Measurements from ENCODE around the gene CACNB3.
"Not testable (repeated sequence)": the region's sequence is repeated elsewhere in the genome, so short reads cannot be mapped to it uniquely, and the experiment has no call there.

CACNB3 gene

DNA sequence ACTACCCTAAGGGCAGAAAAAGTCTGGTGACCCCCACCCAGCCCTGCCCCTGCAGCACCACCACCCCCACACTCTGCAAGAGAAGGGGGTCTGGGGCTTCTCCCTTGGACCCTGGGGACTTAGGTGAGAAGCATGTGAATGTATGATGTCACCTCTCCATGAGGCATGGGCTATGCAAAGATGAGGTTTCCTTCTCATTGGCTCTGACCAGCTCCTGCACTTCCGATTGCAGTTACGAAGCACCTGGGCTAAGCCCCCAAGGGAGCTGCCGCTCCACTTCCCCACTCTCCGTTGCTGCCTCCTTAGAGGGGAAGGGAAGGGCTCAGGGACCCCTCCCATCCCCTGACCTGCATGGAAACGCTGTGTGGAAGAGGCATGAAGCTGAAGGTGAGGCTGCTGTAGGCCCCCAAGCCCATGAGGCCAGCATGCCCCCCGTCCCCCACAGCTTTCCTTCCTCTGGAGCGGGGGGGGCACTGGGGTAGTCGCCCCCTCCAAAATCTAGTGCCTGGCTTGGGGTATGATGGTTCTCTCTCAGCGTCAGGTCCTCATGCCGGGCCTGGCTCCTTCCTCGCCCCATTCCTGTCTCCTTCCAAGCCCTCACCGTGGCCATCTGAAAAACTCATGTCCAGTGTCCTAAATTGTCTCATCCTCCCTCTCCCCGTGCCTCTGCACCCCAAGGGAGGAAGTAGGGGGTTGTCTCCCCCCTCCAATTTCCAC is 39.1 kb downstream of the CACNB3 start:
- DNase-seq: no peak

DNA sequence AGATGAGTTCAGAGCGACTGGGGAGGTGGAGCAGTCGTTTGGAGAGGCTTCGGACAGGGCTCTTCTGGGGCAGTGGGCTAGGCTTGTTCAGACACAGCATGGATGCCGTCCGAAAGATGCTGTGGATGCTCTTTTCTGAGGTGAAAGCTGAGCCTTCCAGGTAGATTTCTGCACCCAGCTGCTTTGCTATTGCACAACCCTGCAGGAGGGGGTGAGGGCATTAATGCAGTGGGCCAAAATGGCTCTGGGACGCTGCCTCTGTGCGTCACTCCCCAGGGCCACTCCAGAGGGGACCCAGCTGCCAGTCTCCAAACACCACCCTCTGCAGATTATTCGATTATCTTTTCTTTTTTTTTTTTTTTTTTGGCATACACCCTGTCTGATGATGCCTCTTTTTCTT is 39.7 kb downstream of the CACNB3 start:
- DNase-seq: no peak

DNA sequence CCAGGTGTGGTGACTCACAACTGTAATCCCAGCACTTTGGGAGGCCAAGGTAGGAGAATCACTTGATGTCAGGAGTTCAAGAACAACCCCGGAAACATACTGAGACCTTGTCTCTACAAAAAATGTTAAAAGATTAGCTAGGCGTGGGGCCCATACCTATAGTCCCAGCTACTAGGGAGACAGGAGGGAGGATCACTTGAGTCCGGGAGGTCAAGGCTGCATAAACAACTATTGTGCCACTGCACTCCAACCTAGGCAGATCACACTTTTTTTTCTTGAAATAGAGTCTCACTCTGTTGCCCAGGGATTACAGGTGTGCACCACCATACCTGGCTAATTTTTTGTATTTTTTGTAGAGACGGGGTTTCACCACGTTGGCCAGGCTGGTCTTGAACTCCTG is 41.3 kb downstream of the CACNB3 start:
- DNase-seq: no peak

DNA sequence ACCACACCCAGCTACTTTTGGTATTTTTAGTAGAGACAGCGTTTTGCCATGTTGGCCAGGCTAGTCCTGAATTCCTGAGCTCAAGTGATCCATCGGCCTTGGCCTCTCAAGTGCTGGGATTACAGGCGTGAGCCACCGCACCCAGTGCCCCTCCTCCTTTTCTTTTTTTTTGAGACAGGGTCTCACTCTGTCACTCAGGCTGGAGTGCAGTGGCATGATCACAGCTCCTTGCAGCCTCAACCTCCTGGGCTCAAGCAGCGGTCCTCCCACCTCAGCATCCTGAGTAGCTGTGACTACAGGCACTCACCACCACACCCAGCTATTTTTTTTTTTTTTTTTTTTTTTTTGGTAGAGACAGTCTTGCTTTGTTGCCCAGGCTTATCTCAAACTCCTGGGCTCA is 41.9 kb downstream of the CACNB3 start:
- DNase-seq: not testable (repeated sequence)

DNA sequence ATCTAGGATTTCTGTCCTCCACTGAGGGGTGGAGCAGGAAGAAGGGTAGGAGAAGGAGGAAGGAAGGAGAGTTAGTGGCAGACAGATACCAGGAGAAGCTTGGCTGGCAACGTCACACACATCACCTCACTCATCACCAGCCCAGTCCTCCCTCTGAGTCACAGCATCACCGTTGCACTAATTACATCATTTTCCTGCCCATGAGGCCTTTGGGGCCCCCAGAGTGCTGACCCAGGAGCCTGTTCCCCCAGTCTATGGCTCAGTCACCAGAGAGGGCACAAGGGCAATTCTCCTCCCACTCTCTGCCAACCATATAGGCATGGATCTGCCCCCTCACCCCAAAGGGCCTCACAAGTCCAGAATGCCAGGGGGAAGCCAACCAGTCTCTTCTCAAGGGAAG is 42.8 kb downstream of the CACNB3 start:
- DNase-seq: no peak

DNA sequence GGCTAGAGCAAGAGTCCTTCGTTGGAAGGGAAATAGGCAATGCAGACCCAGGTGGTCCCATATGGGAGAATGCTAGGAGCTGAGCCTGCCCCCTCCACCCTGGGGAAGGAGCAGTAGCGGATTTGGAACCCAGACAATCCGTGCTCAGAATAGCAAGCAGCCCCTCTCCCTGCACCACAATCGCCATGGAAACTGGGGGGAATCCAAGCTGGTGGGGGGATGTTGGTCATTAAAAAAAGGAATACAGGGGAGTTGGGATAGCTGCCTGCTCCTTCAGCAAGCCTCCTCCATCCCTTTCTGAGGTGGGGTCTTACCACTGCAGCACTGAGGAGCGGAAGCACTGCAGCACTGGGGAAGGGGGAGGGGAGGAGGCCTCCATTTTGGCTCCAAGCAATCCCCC is 44.5 kb downstream of the CACNB3 start:
- DNase-seq: no peak

DNA sequence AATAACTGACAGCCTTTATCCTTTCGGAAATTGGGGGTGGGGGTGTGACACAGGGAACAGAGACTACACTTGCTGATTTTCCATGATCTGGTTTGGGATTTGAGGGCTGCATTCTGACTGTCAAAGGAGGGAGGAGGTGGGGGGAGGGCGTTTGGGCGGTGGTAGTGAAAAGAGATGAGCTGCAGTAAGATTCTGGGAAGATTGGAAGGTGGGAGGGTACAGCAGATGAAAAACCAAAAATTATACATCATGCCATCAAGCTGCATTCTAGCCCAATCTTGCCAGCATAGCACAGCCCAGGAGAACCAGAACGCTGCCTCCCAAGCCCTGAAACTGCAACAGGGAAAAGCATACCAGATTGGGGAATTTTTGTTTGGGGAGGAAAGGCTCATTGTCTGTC is 45.0 kb downstream of the CACNB3 start:
- no peak for DNase-seq

DNA sequence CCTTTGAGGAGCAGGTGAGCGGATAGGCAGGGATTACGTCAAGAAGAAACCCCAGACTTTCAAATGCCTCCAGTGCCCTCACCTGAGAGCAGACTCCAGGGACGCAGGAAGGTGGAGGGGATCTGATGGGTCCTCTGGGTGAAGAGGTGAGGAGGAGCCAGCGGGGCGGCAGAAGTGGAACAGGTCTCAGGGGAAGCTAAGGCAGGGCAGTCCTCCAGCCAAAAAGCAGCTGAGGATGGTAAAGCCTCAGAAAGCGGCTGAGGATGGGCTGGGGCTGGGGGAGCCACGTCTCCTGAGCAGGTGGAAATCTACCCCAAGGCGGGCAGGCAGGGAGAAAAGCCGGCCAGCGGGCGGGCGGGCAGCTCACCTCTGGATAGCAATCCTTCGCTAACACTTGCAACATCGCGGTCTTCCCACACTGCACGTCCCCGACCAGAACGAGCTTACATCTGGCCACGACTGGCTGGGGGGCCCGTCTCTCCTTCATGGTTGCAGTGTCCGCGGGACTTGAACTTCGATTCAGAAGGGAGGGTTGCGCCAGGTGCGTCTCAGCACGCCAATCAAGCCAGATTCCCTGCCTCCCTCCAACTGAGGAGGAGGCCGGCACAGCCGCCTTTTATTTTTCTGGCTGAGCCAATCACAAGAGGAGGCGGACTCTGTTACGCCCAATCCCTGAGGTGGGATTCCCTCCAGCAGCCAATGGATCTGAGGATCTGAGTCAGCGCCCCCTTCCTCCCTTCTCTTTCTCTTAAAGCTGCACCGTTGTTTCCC is 47.2 kb downstream of the CACNB3 start, which contains the start of gene RND1:
Gene RND1, minus strand, starts transcription at position 590 of the 771 bp plus-strand sequence. Its CDS starts 103 bp downstream, at position 487.
- DNase-seq: peak; percentile 79

DNA sequence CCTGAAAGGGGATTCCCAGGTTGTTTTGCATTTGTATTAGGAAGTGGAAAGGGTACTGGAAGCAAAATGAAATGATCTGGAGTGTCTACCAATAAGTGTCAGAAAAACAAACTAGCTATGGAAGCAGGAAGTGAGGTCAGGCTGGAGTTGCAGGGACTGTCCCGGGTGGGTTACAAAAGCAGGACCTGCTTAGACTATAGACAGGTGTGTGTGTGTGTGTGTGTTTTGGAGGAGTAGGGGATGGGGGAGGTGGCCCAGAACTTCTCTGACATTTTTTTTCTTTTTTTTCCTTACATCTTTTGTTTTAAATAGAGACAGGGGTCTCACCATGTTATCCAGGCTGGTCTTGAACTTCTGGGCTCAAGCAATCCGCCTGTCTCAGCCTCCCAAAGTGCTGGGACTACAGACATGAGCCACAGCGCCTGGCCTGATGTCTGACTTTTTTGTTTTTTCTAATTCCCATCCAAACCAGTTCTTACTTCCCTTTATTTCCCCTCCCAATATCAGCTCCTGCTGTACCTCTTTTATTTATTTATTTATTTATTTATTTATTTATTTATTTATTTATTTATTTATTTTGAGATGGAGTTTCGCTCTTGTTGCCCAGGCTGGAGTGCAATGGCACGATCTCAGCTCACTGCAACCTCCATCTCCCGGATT is 47.9 kb downstream of the CACNB3 start:
- DNase-seq: no peak

DNA sequence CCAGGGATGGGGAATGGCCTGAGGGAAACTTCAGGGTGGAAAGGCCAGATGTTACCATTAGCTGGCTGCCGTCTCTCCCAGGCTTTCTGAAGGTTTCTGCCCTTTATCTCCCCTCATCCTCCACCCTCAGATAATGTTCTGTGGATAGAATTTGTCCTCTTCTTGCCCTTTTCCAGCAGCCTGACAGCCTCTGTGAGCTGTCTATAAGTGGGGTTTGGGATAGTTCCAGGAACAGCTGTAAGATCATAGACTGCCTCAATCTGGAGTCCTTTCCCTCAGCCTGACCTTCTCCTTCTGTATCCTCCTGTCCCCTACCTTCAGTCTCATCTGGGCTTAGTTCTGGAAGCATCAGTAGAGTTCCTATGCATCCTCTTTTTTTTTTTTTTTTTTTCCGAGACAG is 50.2 kb downstream of the CACNB3 start:
- no peak for DNase-seq

DNA sequence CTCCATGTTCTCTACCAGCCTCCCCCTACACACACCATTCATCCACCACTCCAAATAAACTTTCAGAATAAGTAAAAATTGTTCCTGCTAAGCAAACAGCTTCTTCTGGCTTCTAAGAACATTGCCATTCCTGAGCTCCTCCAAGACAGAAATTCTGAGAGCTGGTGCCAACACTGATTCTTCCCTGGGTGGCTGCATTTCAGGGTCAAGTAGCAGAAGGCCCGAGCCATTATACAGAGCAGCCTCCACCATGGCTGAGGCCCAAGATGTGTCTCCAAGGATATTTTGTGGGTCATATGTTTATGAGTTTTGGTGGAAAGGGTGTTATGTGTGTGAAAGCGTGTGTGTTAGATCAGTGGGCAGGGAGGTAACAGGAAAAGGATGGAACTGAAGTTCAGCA is 50.9 kb downstream of the CACNB3 start:
- no peak for DNase-seq

DNA sequence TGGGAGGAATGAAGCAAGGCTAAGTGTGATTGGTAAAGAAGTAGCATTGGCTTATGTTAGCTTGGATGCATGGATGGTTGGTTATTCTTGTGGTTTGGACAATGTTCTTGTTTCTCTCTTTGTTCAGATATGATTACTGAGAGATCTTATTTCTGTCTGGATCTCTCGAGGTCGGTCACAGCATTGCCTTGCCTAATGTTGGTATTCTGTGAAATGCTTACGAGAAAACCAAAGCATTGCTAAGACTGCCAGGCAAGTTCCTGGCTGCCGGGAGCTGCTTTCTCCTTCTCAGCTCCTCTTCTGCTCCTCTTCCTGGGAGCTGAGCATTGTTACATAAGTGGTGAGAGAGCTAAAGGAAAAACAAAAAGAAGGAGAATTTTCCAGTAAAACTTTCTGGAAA is 54.8 kb downstream of the CACNB3 start:
- no peak for DNase-seq

DNA sequence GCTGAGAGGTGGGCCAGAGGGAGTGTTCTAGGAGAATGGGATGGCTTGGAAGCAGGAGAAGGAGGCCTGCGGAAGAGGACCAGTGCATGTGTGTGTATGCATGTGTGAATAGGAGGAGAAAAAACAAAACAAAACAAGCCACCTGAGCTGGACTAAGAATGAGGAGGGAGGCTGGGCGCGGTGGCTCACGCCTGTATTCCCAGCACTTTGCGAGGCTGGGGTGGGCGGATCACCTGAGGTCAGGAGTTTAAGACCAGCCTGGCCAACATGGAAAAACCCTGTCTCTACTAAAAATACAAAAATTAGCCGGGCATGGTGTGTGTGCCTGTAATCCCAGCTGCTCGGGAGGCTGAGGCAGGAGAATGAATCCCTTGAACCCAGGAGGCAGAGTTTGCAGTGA is 55.2 kb downstream of the CACNB3 start:
- not testable (repeated sequence) for DNase-seq

DNA sequence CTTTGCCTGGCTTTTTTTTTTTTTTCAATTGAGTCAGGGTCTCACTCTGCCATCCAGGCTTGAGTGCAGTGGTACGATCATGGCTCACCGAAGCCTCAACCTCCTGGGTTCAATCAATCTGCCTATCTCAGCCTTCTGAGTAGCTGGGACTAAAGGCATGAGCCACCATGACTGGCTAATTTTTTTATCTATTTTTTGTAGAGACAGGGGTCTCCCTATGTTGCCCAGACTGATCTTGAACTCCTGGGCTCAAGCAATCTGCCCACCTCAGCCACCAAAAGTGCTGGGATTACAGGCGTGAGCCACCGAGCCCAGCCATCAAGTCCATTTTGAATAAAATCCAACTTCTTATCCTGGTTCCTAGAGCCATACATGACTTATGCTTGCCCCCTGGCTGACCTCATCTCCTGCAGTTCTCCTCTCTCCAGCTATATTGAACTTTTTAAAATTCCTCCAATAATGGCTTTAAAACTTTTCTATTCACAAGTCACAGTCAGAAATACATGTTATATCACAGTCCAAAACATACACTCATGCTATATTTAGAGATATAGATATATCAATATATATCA is 57.7 kb downstream of the CACNB3 start:
- DNase-seq: no peak
